ENCODE measurements around the gene NFATC3.

DNA sequence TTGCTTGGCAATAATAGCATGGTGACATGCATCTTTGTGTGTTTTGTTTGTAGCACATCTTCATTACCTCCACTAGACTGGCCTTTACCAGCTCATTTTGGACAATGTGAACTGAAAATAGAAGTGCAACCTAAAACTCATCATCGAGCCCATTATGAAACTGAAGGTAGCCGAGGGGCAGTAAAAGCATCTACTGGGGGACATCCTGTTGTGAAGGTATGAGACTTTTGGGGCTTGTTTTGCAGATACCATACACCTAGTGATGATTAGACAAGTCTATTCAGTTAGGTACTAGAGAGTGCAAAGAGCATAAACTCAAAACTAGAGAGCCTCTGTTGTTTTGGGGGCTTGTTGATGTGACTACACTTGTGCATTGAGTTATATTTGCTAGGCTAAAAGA is 41.2 kb downstream of the NFATC3 start:
- TF ChIP-seq CTCF (IDR thresholded peaks at IDR 0.05) (no peak), POLR2A (IDR thresholded peaks at IDR 0.05) (no peak)

Data from sigmoid colon (tissue), 3 donors.